HCT116 (cell line): ENCODE data around the gene DNAJC10.

Experiments
- POLR2A ChIP-seq: IDR thresholded peaks from 2 replicates; pipeline ENCODE4 v1.7.0; 2011; ENCODE audit warnings: borderline replicate concordance; ENCODE audit not compliant: insufficient read depth, insufficient read length; ENCODE audit errors: extremely low read depth
- RAD21 ChIP-seq: IDR thresholded peaks from 2 replicates; pipeline ENCODE4 v1.6.1; 2012; ENCODE audit warnings: low read depth, mild to moderate bottlenecking
- TF ChIP-seq, protein P1 (sequence below), 3 experiments: fragments of 200-600 bp in 1 of 3; sonication (generic) in 1 of 3; IDR thresholded peaks in 2 of 3; conservative IDR thresholded peaks in 1 of 3; 2 replicates each; pipeline ENCODE4 v1.5.1; 2012 to 2017; ENCODE audit warnings: low read depth in 2 of 3, low read length in 2 of 3, antibody characterized with exemption in 1 of 3, borderline replicate concordance in 1 of 3, control low read depth in 1 of 3, mild to moderate bottlenecking in 1 of 3, mixed read lengths in 1 of 3, mixed run types in 1 of 3, moderate library complexity in 1 of 3; ENCODE audit not compliant: insufficient read depth in 1 of 3

DNA sequence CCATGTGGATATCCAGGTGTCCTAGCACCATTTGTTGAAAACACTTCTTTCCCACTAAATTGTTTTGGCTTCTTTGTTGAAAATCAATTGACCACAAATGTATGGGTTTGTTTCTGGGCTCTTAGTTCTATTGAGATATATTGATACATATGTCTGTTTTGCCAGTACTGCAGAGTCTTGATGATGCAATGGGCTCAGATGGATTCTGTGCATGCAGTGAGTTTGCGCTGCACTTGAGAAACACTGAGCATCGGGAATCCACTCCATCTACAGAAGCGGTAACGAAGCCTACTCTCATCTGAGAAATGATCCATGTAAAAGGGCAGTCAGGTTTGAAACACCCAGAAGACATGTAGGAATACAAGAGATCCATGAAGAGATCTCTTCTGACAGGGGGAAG lies 21.9 kb upstream of the DNAJC10 start:
- TF ChIP-seq POLR2A: no peak
- TF ChIP-seq, protein P1, sequence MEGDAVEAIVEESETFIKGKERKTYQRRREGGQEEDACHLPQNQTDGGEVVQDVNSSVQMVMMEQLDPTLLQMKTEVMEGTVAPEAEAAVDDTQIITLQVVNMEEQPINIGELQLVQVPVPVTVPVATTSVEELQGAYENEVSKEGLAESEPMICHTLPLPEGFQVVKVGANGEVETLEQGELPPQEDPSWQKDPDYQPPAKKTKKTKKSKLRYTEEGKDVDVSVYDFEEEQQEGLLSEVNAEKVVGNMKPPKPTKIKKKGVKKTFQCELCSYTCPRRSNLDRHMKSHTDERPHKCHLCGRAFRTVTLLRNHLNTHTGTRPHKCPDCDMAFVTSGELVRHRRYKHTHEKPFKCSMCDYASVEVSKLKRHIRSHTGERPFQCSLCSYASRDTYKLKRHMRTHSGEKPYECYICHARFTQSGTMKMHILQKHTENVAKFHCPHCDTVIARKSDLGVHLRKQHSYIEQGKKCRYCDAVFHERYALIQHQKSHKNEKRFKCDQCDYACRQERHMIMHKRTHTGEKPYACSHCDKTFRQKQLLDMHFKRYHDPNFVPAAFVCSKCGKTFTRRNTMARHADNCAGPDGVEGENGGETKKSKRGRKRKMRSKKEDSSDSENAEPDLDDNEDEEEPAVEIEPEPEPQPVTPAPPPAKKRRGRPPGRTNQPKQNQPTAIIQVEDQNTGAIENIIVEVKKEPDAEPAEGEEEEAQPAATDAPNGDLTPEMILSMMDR (IDR thresholded peaks at IDR 0.05 in 2 of 3, conservative IDR thresholded peaks at IDR 0.05 in 1 of 3; ENCODE audit: borderline replicate concordance in 1 of 3, insufficient read depth in 1 of 3, low read depth in 2 of 3, low read length in 2 of 3): no peak
- no peak for TF ChIP-seq RAD21
